Measurements from ENCODE around the gene KANSL1L.

- TF ChIP-seq CTCF (IDR thresholded peaks at IDR 0.05; ENCODE audit: insufficient read depth, low read length, poor library complexity, severe bottlenecking) (no peak), EZH2phosphoT487 (conservative IDR thresholded peaks at IDR 0.05; ENCODE audit: low read length) (no peak)
These were observed 115.4 kb downstream of the KANSL1L start for GRCh38 chr2:210055825-210056224.
